HEK293 (cell line): ENCODE results near the gene UBE2D1.

Source experiments
- CTCF ChIA-PET: fragments of 350-600 bp; formaldehyde crosslinking; extraction: SDS; loops from one replicate; lab custom pipeline; 2021; ENCODE audit warnings: antibody characterized with exemption; lab: Yijun Ruan, JAX
- POLR2A ChIA-PET: fragments of 300-600 bp; formaldehyde crosslinking; extraction: SDS; loops from one replicate; lab custom pipeline; 2020; ENCODE audit warnings: antibody characterized with exemption, inconsistent platforms; lab: Yijun Ruan, JAX
- H3K27ac ChIP-seq: fragments of 200-500 bp; sonication (Bioruptor generic); 2 replicates; pipeline ENCODE4 v1.5.1; 2014; ENCODE audit warnings: low read depth, low read length, control low read depth, inconsistent platforms; ENCODE audit errors: extremely low read depth
- H3K36me3 ChIP-seq, 2 experiments: fragments of 200-500 bp in 1 of 2; sonication (Bioruptor generic) in 1 of 2; 1 replicate in 1 of 2; 2 replicates in 1 of 2; pipeline ENCODE4 v1.5.1; 2014 to 2017; ENCODE audit warnings: inconsistent platforms in 2 of 2, low read length in 2 of 2; ENCODE audit not compliant: control insufficient read depth in 2 of 2, insufficient read depth in 1 of 2
- H3K4me1 ChIP-seq: fragments of 200-500 bp; sonication (Bioruptor generic); 2 replicates; pipeline ENCODE4 v1.5.1; 2014; ENCODE audit warnings: mild to moderate bottlenecking, low read length, inconsistent platforms; ENCODE audit not compliant: control insufficient read depth, insufficient read depth
- H3K4me3 ChIP-seq: 2 replicates; pipeline ENCODE4 v1.5.1; 2011; ENCODE audit warnings: low read depth, mild to moderate bottlenecking, control low read depth, low read length, moderate library complexity
- H3K9me3 ChIP-seq: fragments of 200-500 bp; sonication (Bioruptor generic); 2 replicates; pipeline ENCODE4 v1.5.1; 2014; ENCODE audit warnings: low read depth, low read length, inconsistent platforms; ENCODE audit not compliant: control insufficient read depth, insufficient read depth
- EGR2 ChIP-seq: fragments of 450-650 bp; formaldehyde crosslinking; IDR thresholded peaks from 2 replicates; pipeline ENCODE4 v1.5.1; 2016; ENCODE audit warnings: low read depth, missing biosample characterization, missing genetic modification characterization
- GLI2 ChIP-seq: fragments of 450-650 bp; formaldehyde crosslinking; IDR thresholded peaks from 2 replicates; pipeline ENCODE4; 2017; ENCODE audit warnings: missing biosample characterization, missing genetic modification characterization, low read depth, borderline replicate concordance
- GLIS1 ChIP-seq: fragments of 450-650 bp; formaldehyde crosslinking; IDR thresholded peaks from 2 replicates; pipeline ENCODE4 v1.5.1; 2016; ENCODE audit warnings: missing biosample characterization, missing genetic modification characterization
- KLF9 ChIP-seq: fragments of 450-650 bp; formaldehyde crosslinking; IDR thresholded peaks from 2 replicates; pipeline ENCODE4 v1.5.1; 2016; ENCODE audit warnings: missing biosample characterization, missing genetic modification characterization, low read depth
- MEIS1 ChIP-seq: sonication (generic); formaldehyde crosslinking; IDR thresholded peaks from 2 replicates; pipeline ENCODE4 v1.8.1; 2022; ENCODE audit warnings: missing genetic modification reagents, mild to moderate bottlenecking, borderline replicate concordance
- PRDM4 ChIP-seq: fragments of 450-650 bp; formaldehyde crosslinking; IDR thresholded peaks from 2 replicates; pipeline ENCODE4 v1.5.1; 2017; ENCODE audit warnings: missing biosample characterization, missing genetic modification characterization
- PRDM6 ChIP-seq: fragments of 450-650 bp; formaldehyde crosslinking; IDR thresholded peaks from 2 replicates; pipeline ENCODE4 v1.5.1; 2017; ENCODE audit warnings: missing biosample characterization, missing genetic modification characterization
- SP2 ChIP-seq: fragments of 450-650 bp; formaldehyde crosslinking; IDR thresholded peaks from 2 replicates; pipeline ENCODE4 v1.5.1; 2016; ENCODE audit warnings: missing biosample characterization, missing genetic modification characterization
- SP7 ChIP-seq: fragments of 450-650 bp; formaldehyde crosslinking; IDR thresholded peaks from 2 replicates; pipeline ENCODE4 v1.5.1; 2016; ENCODE audit warnings: missing biosample characterization, missing genetic modification characterization
- TRIM28 ChIP-seq: IDR thresholded peaks from 2 replicates; pipeline ENCODE4 v1.6.1; 2011; ENCODE audit warnings: low read length, control low read depth, borderline replicate concordance
- ZBTB1 ChIP-seq: fragments of 450-650 bp; formaldehyde crosslinking; IDR thresholded peaks from 2 replicates; pipeline ENCODE4 v1.5.1; 2016; ENCODE audit warnings: missing biosample characterization, missing genetic modification characterization
- ZFP3 ChIP-seq: fragments of 450-650 bp; formaldehyde crosslinking; IDR thresholded peaks from 2 replicates; pipeline ENCODE4 v1.5.1; 2016; ENCODE audit warnings: low read depth, missing biosample characterization, missing genetic modification characterization
- ZFP37 ChIP-seq: fragments of 450-650 bp; formaldehyde crosslinking; IDR thresholded peaks from 2 replicates; pipeline ENCODE4 v1.5.1; 2016; ENCODE audit warnings: missing biosample characterization, missing genetic modification characterization
- ZIC2 ChIP-seq: fragments of 450-650 bp; formaldehyde crosslinking; IDR thresholded peaks from 2 replicates; pipeline ENCODE4 v1.5.1; 2016; ENCODE audit warnings: missing biosample characterization, missing genetic modification characterization
- ZNF239 ChIP-seq: fragments of 450-650 bp; formaldehyde crosslinking; IDR thresholded peaks from 2 replicates; pipeline ENCODE4 v1.5.1; 2016; ENCODE audit warnings: missing biosample characterization, missing genetic modification characterization
- ZNF24 ChIP-seq: fragments of 450-650 bp; formaldehyde crosslinking; IDR thresholded peaks from 2 replicates; pipeline ENCODE4 v1.5.1; 2016; ENCODE audit warnings: missing biosample characterization, missing genetic modification characterization
- ZNF280C ChIP-seq: fragments of 450-650 bp; formaldehyde crosslinking; IDR thresholded peaks from 2 replicates; pipeline ENCODE4 v1.5.1; 2016; ENCODE audit warnings: missing biosample characterization, missing genetic modification characterization
- ZNF280D ChIP-seq: fragments of 450-650 bp; formaldehyde crosslinking; IDR thresholded peaks from 2 replicates; pipeline ENCODE4 v1.5.1; 2016; ENCODE audit warnings: missing biosample characterization, missing genetic modification characterization
- ZNF335 ChIP-seq: fragments of 450-650 bp; formaldehyde crosslinking; conservative IDR thresholded peaks from 2 replicates; pipeline ENCODE4 v1.5.1; 2016; ENCODE audit warnings: missing biosample characterization, missing genetic modification characterization
- ZNF350 ChIP-seq: fragments of 450-650 bp; formaldehyde crosslinking; IDR thresholded peaks from 2 replicates; pipeline ENCODE4 v1.5.0; 2017; ENCODE audit warnings: missing biosample characterization, mild to moderate bottlenecking, missing genetic modification characterization
- ZNF404 ChIP-seq: fragments of 450-650 bp; formaldehyde crosslinking; IDR thresholded peaks from 2 replicates; pipeline ENCODE4 v1.5.1; 2017; ENCODE audit warnings: missing biosample characterization, missing genetic modification characterization
- ZNF549 ChIP-seq: fragments of 450-650 bp; IDR thresholded peaks from 2 replicates; pipeline ENCODE4 v1.5.1; 2018; ENCODE audit warnings: missing biosample characterization, missing genetic modification characterization, mild to moderate bottlenecking, inconsistent platforms, moderate library complexity
- ZNF623 ChIP-seq: fragments of 450-650 bp; formaldehyde crosslinking; IDR thresholded peaks from 2 replicates; pipeline ENCODE4 v1.5.1; 2016; ENCODE audit warnings: missing biosample characterization, missing genetic modification characterization
- ZNF654 ChIP-seq: fragments of 450-650 bp; formaldehyde crosslinking; IDR thresholded peaks from 2 replicates; pipeline ENCODE4 v1.5.1; 2016; ENCODE audit warnings: low read depth, missing biosample characterization, missing genetic modification characterization
- ZNF677 ChIP-seq: fragments of 450-650 bp; IDR thresholded peaks from 2 replicates; pipeline ENCODE4 v1.5.0; 2018; ENCODE audit warnings: missing biosample characterization, mild to moderate bottlenecking, missing genetic modification characterization, moderate library complexity

UBE2D1 gene

GRCh38 chr10:58404001-58404400, 69.2 kb downstream of the UBE2D1 start (continued):
- TF ChIP-seq ZNF623 (tag by site-specific recombination) (no peak), GLIS1 (no peak)
- TF ChIP-seq, all 188 proteins: peak for 0

- H3K36me3 ChIP-seq: no peaks in the 10 kb centered on the region
- ChIA-PET POLR2A (no interaction called here), CTCF (interaction anchor here (1.0 to 1.3 kb wide), 2 partner anchors 121 to 233 kb away, joined by 3 to 7 read pairs; no protein-coding TSS in a partner anchor)
- no peak overlapping the region for H3K27ac ChIP-seq
- no peak for TF ChIP-seq ZFP37 (tag by site-specific recombination)
- no peak for TF ChIP-seq PRDM4 (tag by site-specific recombination)
- no peak for TF ChIP-seq KLF9 (tag by site-specific recombination)
- no peak for TF ChIP-seq ZNF404
- no peak for TF ChIP-seq ZFP3
- no peak for TF ChIP-seq ZNF280D (tag by site-specific recombination)
- TF ChIP-seq EGR2 (tag by site-specific recombination): no peak
- TF ChIP-seq ZNF654 (tag by site-specific recombination): no peak
- TF ChIP-seq ZNF280C (tag by site-specific recombination): no peak
- no peak for TF ChIP-seq ZBTB1 (tag by site-specific recombination)
- no peak for TF ChIP-seq ZNF239
- no peak for TF ChIP-seq ZNF677 (tag by site-specific recombination)
- no peak for TF ChIP-seq SP2
- no peak for TF ChIP-seq ZNF335 (tag by site-specific recombination)
- H3K4me3 ChIP-seq: no peak overlapping the region
- H3K9me3 ChIP-seq: no peaks in the 10 kb centered on the region
- H3K4me1 ChIP-seq: no peaks in the 10 kb centered on the region
These were observed 75.3 kb downstream of the UBE2D1 start for GRCh38 chr10:58409956-58410610.

- no peaks in the 10 kb centered on the region for H3K9me3 ChIP-seq
- H3K4me1 ChIP-seq: no peaks in the 10 kb centered on the region
- H3K4me3 ChIP-seq: no peak overlapping the region
- no peak overlapping the region for H3K27ac ChIP-seq
- POLR2A ChIA-PET: interaction anchor here (0.9 to 1.4 kb wide), 6 partner anchors 22 to 103 kb away, joined by 3 to 5 read pairs (median 4); partner anchors contain the start of gene TFAM
- no peaks in the 10 kb centered on the region for H3K36me3 ChIP-seq
- CTCF ChIA-PET: interaction anchor here (0.6 to 4.0 kb wide), 9 partner anchors 10 to 668 kb away, joined by 3 to 14 read pairs (median 4); no protein-coding TSS in a partner anchor
- TF ChIP-seq ZNF350 (tag by site-specific recombination) (no peak), MEIS1 (CRISPR knock-in tag) (0 out of 2 replicates have a peak, but pooled peaks have one; percentile 18), TRIM28 (no peak), PRDM6 (peak; percentile 25; the same call in 1 of the 2 replicates), ZNF549 (tag by site-specific recombination) (0 out of 2 replicates have a peak, but pooled peaks have one; percentile 9), ZNF24 (tag by site-specific recombination) (0 out of 2 replicates have a peak, but pooled peaks have one; percentile 33), SP7 (tag by site-specific recombination) (peak; percentile 40; the same call in 1 of the 2 replicates), GLI2 (tag by site-specific recombination) (peak; percentile 7; the same call in 1 of the 2 replicates), ZIC2 (peak; percentile 45; the same call in 1 of the 2 replicates)
These were observed 77.7 kb downstream of the UBE2D1 start for GRCh38 chr10:58412502-58412961.
